Stimulated activated CD4-positive, alpha-beta T cell treated with anti-CD3 and anti-CD28 coated beads, Interleukin-15, amount 100 ng/mL, for 1 hour (primary cell): ENCODE measurements around the gene DZIP1L.
"Not testable (repeated sequence)": the region's sequence is repeated elsewhere in the genome, so short reads cannot be mapped to it uniquely, and the experiment has no call there.

Experiments
- DNase-seq, 2 donors: peaks; one replicate each; pipeline ENCODE4 v3.0.0-alpha.2; 2020; ENCODE audit warnings: low read depth in 1 of 2, low spot score in 1 of 2

The DZIP1L gene, protein sequence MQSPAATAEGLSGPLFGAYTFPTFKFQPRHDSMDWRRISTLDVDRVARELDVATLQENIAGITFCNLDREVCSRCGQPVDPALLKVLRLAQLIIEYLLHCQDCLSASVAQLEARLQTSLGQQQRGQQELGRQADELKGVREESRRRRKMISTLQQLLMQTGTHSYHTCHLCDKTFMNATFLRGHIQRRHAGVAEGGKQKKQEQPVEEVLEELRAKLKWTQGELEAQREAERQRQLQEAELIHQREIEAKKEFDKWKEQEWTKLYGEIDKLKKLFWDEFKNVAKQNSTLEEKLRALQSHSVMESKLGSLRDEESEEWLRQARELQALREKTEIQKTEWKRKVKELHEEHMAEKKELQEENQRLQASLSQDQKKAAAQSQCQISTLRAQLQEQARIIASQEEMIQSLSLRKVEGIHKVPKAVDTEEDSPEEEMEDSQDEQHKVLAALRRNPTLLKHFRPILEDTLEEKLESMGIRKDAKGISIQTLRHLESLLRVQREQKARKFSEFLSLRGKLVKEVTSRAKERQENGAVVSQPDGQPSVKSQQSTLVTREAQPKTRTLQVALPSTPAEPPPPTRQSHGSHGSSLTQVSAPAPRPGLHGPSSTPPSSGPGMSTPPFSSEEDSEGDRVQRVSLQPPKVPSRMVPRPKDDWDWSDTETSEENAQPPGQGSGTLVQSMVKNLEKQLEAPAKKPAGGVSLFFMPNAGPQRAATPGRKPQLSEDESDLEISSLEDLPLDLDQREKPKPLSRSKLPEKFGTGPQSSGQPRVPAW

DNA sequence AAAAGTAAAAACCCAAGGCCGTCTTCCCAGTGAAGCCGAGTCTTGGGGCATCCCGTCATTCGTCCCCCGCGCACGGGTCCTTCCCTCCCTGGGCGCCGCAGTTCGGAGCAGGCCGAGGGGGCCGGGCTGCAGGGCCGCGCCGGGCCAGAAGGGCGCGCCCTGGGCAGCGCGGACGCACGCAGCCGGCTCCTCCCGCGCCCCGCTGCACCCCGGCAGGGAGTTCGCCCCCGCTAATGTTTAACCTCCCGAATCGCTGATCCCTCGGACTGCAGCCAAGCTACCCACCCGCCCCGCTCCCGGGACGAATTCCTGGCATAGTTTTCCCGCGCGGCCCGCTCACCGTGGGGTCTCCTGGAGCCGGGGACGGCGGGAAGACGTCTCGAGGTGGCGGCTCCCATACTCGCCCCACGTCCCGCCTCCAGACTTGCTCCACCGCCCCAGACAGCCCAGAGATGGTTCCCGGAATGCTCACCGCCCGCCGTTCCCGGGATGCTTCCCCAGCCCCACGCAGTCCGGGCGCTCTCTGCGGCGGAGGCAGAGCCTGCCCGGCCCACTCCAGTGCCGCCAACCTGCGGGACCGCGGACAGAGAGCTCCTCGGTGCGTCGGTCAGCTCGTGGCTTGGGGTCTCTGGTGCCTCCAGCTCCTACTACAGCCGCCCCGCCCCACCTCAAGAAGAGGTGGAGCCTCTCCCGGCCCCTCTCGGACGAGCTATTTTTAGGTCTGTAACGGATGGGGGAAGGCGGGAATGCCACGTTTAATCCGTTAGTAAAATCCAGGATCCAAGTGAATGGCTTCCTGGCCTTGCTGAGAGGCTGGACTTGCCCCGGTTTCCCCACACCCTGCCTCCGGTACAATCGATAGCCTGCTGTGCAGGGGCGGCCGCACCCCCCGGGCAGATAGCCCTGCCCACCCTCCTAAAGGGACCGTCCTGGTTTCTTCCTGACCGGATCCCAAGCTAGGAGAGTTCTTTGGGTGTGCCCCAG, at the start of gene DZIP1L:
Gene DZIP1L (minus strand): TSS at position 621 of the 984 bp plus-strand sequence. CDS start 11,637 bp downstream, outside the sequence.
- DNase-seq: peak in 1 of 2 donors; percentile 10

DNA sequence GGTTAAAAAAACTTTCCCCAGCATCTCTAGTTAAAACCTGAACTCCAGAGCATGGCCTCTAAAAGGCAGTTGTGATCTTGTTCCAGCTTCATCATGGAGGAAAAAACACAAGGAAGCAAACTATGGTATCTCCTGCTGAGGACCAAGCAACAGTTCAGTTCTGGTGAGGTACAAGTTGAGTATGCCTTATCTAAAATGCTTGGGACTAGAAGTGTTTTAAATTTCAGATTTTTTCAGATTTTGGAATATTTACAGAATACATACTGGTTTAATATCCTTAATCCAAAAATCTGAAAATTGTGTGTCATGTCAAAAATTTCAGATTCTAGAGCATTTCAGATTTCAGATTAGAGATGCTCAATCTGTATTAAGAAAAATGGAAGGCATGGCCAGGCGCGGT, 49.7 kb upstream of the DZIP1L start:
- DNase-seq: no peak

DNA sequence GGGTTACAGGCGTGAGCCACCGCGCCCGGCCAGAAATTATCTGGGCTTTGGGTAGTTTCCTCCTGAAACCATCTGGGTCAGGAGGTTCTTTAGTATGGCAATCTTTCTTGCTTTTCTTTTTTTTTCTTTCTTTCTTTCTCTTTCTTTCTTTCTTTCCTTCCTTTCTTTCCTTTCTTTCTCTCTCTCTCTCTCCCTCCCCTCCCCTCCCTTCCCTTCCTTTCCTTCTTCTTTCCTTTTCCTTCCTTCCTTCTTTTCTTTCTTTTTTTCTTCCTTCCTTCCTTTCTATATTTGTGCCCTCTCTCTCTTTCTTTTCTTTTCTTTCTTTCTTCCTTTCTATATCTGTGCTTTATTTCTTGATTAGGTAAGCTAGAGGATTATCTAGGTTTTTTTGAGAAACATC, 42.3 kb upstream of the DZIP1L start:
- no peak for DNase-seq

DNA sequence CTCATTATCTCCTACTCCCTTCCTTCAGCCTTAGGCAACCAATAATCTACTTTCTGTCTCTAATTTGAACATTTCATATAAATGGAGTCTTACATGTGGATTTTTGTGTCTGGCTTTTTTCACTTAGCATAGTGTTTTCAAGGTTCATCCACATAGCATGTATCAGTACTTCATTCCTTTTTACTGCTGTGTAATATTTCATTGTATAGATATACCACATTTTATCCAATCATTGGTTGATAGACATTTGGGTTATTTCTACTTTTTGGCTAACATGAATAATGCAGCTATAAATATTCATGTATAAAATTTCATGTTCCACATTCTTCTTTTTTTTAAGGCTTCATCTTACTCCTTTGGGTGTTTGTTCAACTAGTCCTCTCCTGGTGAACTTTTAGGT, 39.1 kb upstream of the DZIP1L start:
- DNase-seq: no peak

DNA sequence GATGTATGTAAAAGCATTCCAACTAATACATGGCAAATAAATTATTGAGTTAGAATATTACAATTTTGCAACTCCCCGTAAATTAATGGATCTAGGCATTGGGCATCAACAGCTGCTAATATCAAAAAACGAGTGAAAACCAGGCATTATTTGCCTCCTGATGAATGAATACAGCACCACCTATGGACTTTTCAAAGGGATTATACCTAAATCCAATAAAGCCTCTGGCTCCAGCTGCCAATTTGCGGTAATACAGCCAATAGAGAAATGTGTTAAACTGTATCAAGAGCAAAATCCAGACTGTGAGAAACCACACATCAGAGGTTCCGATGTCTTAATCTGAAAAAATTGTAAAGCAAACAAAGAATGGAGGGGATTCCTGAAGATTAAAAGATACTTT, 33.1 kb upstream of the DZIP1L start:
- DNase-seq: no peak

DNA sequence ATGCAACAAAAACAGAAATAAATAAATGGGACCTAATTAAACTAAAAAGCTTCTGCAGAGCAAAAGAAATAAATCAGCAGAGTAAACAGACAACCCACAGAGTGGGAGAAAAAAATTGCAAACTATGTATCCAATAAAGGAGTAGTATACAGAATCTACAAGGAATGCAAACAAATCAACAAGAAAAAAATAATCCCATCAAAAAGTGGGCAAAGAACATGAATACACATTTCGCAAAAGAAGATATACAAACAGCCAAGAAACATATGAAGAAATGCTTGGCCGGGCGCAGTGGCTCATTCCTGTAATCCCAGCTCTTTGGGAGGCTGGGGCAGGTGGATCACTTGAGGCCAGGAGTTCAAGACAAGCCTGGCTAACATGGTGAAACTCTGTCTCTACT, 26.8 kb upstream of the DZIP1L start:
- not testable (repeated sequence) for DNase-seq

DNA sequence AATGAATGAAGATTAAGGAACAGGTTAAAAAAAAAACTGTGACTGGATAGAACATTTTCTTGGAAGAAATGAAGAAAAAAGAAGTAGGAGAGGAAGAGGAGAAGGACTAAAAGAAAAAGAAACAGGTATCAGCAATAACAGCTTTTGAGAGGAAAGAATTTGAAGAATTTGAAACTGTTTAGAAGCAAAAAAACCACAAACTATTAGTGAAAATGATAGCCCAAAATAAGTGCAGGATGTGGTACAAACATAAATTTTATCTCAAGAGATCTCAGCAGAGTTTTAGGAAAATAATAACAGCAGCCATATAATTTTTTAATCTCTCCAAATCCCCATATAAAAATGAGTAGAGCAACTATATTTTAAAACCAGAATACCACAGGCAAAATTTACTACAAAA, 25.5 kb upstream of the DZIP1L start:
- no peak for DNase-seq

DNA sequence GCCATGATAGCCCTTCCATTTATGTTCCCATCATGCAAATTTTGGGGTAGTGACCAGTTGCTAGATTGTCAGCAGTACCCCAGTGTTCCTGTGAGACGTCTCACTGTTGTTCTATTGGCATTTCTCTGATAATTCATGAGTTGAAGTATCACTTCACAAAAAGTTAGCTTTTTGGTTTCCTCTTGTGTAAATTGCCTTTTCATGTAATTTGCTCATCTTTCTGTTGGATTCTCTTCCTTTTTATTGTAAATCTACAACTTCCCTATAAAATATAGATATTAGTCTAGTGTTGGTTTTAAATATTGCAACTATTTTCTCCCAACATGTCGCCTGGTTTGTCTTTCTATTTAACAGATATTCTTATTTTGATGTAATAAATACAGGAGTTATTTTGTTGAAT, 24.3 kb upstream of the DZIP1L start:
- no peak for DNase-seq

DNA sequence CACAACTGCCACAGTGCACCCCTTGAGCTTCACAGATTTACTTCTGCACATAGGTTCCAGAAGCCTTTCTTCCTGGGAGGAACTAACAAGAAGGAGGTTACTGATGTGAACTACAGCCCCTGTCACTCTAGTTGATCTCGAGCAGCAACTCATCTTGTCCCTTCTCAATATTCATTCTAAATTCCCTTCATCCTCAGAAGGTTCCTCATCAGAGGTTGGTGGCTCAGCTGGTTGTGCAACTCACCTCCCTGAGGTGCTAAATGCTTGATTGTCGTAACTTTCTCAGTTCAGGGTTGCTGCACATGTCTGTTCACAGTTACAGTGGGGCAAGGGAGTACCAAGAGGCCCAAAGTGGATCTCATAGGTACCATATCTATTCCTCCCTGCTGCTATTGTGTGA, 22.5 kb upstream of the DZIP1L start:
- DNase-seq: no peak

DNA sequence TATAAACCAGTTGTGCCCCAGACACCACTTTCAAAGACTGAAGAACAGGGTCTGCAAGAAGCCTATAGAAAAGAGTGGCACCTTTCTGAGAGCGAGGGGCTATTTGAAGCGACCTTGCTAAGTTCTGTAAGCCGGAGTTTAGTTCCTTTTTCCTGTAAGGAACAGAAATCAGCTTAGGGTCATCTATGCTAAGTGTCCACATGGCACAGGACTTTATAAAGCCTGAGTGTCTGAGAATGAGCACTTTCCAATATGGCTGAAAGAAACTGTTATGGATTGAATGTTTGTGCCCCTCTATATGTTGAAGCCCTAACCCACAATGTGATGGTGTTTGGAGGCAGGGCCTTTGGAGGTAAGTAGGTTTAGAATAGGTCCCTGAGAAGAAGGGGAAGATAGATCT, 20.8 kb upstream of the DZIP1L start:
- DNase-seq: no peak

DNA sequence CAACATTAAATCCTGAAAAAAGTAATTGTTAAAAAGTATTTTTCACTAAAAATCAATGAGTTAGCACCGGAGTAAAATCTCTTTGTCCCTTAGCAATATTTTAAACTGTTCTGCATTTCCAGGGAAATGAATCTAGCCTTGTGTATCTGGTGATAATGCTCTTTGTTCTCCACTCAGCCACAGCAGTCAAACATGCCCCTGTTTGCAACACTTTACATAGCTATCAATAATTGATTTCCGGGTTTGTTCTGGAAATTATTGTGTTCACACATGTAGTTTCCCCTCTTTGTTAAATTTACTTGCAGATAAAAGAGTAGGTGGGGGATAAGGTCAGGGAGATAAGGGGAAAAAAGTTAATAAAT, 20.4 kb upstream of the DZIP1L start:
- DNase-seq: no peak

DNA sequence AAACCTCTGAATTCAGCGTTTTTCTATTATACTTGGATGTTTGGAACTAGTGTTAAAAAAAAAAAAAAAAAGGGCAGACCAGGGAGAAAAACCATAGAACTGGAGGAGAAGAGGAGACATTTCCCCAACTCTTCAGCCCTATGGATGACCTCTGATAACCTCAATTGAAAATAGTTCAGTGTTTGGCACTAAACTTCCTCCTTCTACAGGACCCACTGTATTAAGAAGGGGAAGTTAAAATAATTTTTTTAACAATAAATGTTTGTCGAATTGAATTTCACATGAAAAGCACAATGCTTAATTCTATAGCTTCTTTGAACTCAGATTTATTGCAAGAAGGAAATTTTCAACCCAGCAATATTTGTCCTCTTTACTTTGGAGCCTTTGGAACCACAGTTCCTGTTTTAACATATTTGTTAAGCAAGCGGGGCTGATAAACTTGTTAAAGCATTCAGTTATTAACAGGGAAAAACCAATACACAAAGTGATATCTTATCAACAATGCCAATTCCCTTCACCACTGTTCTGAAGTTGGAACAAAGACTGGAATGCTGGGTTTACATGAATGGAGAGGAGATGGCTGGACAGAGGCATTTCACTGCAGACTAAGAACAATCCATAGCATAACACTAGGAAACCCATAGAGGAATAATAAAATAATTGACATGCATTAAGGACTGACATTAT, 19.9 kb upstream of the DZIP1L start:
- no peak for DNase-seq

DNA sequence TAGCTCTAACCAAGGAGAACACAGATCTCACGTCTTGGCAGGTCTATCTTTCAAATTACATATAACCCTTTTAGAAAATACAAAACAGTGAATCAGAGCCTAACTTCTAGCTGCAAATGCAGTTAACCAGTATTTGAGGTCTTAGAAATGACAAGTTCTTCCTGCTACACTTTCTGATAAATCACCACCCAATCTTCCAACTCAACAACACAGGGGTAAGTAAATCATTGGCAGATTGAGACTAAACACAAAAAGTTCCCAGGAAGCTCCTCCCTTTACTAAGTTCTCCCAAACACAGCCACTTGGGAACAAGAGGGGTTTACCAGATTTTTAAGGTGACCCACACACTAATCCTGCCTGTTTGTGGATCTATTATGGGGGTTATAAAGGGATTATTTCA, 16.8 kb upstream of the DZIP1L start, which contains the start of gene A4GNT:
Gene A4GNT (minus strand): TSS at position 152 of the 400 bp plus-strand sequence. CDS start 1,134 bp downstream, outside the sequence.
- no peak for DNase-seq

DNA sequence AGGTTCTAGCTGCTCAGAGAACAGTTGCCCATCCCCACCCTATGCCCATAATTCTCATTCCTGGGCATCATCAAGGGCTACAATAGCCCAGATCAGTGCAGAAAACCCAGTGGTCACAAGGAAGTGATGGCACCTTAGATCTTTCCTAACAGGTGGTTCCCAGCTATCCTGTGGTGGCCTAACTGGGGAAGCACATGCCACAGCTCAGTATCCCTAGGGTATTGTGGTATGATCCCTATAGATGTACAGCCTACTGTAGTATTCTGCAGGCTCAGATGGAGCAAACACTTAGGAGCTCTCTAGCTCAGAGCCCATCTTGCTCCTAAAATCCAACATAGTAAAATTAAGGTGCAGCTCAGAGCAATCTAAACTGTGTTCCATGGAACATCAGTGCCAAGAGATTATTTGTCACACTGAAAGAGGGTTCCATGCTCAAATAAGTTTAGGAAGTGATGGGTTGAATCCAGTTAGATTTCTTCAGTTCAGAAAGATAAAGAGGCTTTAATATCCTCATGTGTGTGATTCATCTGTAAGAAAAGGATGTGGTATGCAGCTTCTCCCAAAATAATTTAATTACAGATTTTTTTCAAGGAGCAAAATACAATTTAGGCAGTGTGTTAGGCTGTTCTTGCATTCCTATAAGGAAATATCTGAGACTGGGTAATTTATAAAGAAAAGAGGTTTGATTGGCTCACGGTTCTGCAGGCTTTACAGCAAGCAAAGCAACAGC, 12.4 kb upstream of the DZIP1L start:
- no peak for DNase-seq

DNA sequence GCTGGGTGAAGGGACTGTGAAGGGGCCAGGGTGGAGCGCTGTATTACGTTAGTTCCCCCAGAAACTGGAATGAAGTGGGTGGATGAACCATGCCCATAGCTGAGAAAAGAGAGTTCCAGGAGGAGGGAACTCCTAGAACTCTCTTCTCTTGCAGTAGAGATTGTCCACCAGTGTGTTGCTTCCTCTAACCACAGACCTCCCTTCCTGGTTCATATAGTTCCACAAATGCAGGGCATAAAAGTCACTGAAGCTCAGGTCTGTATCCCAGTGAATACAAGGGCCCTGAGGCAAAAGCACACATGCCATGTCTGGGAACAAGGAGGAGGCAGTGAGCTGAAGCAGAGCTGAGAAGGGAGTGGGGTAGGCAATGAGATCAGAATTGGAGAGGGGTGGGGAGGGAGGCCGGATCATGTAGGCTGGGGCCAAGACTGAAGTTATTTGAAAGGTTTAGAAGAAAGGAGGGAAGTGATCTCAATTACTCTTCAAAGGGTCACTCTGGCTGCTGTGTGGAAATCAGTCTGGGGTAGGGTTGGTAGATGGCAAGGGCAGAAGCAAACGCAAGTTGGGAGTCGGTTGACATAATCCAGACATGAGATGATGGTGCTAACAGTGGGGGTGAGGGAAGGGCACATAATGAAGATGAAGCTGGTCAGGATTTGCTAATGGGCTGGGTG, 10.3 kb upstream of the DZIP1L start:
- DNase-seq: no peak

DNA sequence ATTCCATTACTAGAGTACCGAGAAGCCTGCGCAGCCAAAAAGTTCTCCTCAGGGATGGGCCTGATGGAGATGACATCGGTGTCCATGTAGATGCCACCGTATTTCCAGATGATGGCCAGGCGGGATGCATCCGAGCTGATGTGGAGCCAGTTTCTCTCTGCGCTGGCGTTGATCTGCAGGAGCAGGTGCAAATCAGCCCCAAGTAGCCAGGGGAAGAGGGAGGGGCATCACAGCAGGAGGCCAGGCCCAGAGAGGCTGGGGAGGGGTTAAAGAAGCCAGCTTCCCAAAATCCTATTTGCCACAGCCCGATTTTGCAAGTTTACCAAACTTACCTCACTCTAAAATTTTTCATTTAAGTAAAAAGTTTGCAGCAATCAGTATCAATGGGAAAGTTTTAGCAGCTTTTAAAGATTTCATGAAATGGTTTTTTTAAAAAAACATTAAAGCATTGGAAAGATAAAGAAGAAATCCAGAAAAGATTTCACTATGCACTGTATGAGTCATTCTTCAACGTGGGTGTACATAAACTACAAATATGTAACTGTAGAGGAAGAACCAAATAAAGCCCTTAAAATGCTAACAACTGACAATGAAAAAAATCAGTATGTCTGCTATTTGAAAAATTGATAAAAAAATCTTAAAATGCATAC, 9.4 kb upstream of the DZIP1L start:
- no peak for DNase-seq

DNA sequence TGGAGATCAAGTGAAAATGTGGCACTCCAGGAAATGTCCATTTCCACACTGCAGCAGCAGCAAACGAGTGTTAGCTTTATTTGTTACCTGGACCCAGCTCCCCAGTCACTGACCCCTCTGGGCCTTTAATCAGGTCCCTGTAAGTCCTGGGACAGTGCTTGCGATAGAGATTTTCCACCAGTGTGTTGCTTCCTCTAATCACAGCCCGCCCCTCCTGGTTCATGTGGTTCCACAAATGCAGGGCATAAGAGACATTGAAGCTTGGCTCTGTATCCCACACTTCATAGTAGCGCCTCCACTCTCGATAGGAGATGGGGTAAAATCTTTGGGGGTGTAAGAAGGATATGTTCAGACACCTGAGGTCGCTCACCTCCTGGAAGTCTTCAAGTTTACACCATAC, 8.8 kb upstream of the DZIP1L start:
- DNase-seq: no peak

DNA sequence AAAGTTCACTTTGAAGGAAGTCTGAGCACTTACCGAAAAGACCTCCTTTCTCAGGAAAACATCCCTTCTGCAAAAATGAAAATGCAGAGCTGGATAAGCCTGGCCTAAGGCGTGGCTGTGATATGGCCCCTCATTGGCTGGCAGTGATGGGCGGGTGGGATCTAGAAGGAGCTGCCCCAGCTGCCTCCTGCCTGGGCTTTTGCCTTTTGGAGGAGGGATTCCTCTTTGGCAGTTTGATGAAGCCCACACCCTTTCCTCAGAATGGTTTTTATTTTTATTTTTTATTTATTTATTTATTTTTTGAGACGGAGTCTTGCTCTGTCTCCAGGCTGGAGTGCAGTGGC, 4.0 kb upstream of the DZIP1L start:
- no peak for DNase-seq
